NCI-H2196 treated with DMSO at 0.1 percent for 48 hours (cell line): ENCODE results near the gene ITK.
"Not testable (repeated sequence)": the region's sequence is repeated elsewhere in the genome, so short reads cannot be mapped to it uniquely, and the experiment has no call there.

Experiments
- DNase-seq: peaks from one replicate; lab custom pipeline; 2025; ENCODE audit not compliant: unreplicated experiment; lab: John Stamatoyannopoulos, UW

The ITK gene

GRCh38 chr5:157167214-157167621 is 13.4 kb upstream of the ITK start:
- DNase-seq: no peak

GRCh38 chr5:157168286-157168685 is 12.4 kb upstream of the ITK start:
- no peak for DNase-seq

GRCh38 chr5:157172403-157172802 is 8.2 kb upstream of the ITK start:
- DNase-seq: no peak

- no peak for DNase-seq
Measured at GRCh38 chr5:157175071-157175612, 5.5 kb upstream of the ITK start.

- no peak for DNase-seq
Measured at GRCh38 chr5:157177953-157178352, 2.7 kb upstream of the ITK start.

GRCh38 chr5:157178966-157179365 is 1.7 kb upstream of the ITK start:
- DNase-seq: no peak

GRCh38 chr5:157182143-157182757 is 1.6 kb downstream of the ITK start:
- DNase-seq: no peak

- no peak for DNase-seq
Measured at GRCh38 chr5:157184117-157184670, 3.6 kb downstream of the ITK start.

- not testable (repeated sequence) for DNase-seq
Measured at GRCh38 chr5:157185122-157185521, 4.5 kb downstream of the ITK start.

GRCh38 chr5:157186309-157187045 is 5.8 kb downstream of the ITK start:
- DNase-seq: no peak

- DNase-seq: no peak
Measured at GRCh38 chr5:157187046-157187754, 6.6 kb downstream of the ITK start.

GRCh38 chr5:157188270-157188669 is 7.6 kb downstream of the ITK start:
- DNase-seq: no peak

GRCh38 chr5:157189223-157189622 is 8.6 kb downstream of the ITK start:
- DNase-seq: no peak

GRCh38 chr5:157193699-157194424 is 13.2 kb downstream of the ITK start:
- DNase-seq: no peak

- no peak for DNase-seq
Measured at GRCh38 chr5:157196045-157196444, 15.4 kb downstream of the ITK start.

GRCh38 chr5:157197086-157197485 is 16.4 kb downstream of the ITK start:
- DNase-seq: no peak

- DNase-seq: no peak
Measured at GRCh38 chr5:157198277-157198986, 17.8 kb downstream of the ITK start.

GRCh38 chr5:157201857-157202256 is 21.2 kb downstream of the ITK start:
- no peak for DNase-seq

- no peak for DNase-seq
Measured at GRCh38 chr5:157203417-157203816, 22.8 kb downstream of the ITK start.

- no peak for DNase-seq
Measured at GRCh38 chr5:157204765-157205164, 24.1 kb downstream of the ITK start.
